ENCODE results near the gene ZFHX2. TPM values are rescaled to one million over a fixed set of nuclear protein-coding genes. Genes with fewer than 3 reads are reported as not detected.

Gene ZFHX2
- total RNA-seq, 1 donor from 2014 or later: 0.90 TPM

DNA sequence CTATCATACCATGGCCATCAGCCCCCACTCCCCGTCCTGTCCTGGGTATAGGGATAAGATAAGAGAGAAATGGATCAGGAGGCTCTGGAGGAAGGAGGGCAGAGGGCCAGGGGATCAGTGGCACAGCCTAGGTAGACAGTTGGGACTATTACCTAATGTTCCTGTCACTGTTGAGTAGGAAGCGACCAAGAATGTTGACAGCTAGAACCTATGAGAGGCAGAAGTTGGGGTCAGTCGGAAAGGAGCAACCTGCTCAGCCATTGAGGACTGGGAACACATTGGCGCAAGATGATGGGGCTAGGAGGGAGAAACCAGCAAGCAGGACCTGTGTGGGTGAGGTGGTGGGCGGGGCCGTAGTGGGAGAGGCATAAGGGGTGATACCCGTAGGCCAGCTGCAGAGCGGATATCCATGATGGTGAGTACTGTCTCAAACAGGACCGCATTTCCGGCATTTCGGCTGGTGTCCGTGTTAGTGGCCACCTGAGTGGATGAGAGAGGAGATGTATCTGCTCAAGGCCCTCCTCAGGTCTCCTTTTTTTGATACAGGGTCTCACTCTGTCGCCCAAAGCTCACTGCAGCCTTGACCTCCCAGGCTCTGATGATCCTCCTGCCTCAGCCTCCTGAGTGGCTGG lies 12.7 kb upstream of the ZFHX2 start:
- Histone ChIP-seq H3F3A (ENCODE audit: low read depth) (peaks cover 33% of the 10 kb centered on the region), H3K9me3 (ENCODE audit: low read depth) (no peaks in the 10 kb centered on the region), H3K9ac (no peak overlapping the region), H3K4me2 (no peak overlapping the region), H3K79me2 (ENCODE audit: low read depth) (peaks cover 10% of the 10 kb centered on the region), H2AFZ (replicated peaks) (no peak overlapping the region), H3K36me3 (no peaks in the 10 kb centered on the region), H4K20me1 (ENCODE audit: low read depth) (peaks cover 8% of the 10 kb centered on the region), H3K4me3 (no peak overlapping the region), H3K27me3 (no peaks in the 10 kb centered on the region), H3K4me1 (peaks cover 22% of the 10 kb centered on the region), H3K27ac (no peak overlapping the region)
- no peak for DNase-seq (ENCODE audit: low spot score)
- Mint-ChIP-seq H3K36me3 (peaks cover 3% of the 10 kb centered on the region), H3K4me1 (peaks cover 28% of the 10 kb centered on the region), H3K4me3 (peak overlapping the region; percentile 10), H3K9me3 (no peaks in the 10 kb centered on the region), H3K27ac (no peak overlapping the region), H3K27me3 (ENCODE audit: insufficient read depth, low read depth) (peaks cover 14% of the 10 kb centered on the region)
- TF ChIP-seq EZH2 (IDR thresholded peaks at IDR 0.05) (no peak), EZH2phosphoT487 (IDR thresholded peaks at IDR 0.05) (no peak)
- TF ChIP-seq, protein P1, sequence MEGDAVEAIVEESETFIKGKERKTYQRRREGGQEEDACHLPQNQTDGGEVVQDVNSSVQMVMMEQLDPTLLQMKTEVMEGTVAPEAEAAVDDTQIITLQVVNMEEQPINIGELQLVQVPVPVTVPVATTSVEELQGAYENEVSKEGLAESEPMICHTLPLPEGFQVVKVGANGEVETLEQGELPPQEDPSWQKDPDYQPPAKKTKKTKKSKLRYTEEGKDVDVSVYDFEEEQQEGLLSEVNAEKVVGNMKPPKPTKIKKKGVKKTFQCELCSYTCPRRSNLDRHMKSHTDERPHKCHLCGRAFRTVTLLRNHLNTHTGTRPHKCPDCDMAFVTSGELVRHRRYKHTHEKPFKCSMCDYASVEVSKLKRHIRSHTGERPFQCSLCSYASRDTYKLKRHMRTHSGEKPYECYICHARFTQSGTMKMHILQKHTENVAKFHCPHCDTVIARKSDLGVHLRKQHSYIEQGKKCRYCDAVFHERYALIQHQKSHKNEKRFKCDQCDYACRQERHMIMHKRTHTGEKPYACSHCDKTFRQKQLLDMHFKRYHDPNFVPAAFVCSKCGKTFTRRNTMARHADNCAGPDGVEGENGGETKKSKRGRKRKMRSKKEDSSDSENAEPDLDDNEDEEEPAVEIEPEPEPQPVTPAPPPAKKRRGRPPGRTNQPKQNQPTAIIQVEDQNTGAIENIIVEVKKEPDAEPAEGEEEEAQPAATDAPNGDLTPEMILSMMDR (IDR thresholded peaks at IDR 0.05): no peak

- TF ChIP-seq EZH2phosphoT487 (IDR thresholded peaks at IDR 0.05) (no peak), EZH2 (IDR thresholded peaks at IDR 0.05) (no peak)
- TF ChIP-seq, protein P1 (IDR thresholded peaks at IDR 0.05): no peak
- Histone ChIP-seq H3K9ac (no peak overlapping the region), H3K27ac (no peak overlapping the region), H3K4me2 (no peak overlapping the region), H3K4me3 (no peak overlapping the region), H3F3A (ENCODE audit: low read depth) (peaks cover 33% of the 10 kb centered on the region), H3K36me3 (no peaks in the 10 kb centered on the region), H3K79me2 (ENCODE audit: low read depth) (peaks cover 10% of the 10 kb centered on the region), H2AFZ (replicated peaks) (no peak overlapping the region), H3K4me1 (peaks cover 18% of the 10 kb centered on the region), H4K20me1 (ENCODE audit: low read depth) (peaks cover 5% of the 10 kb centered on the region), H3K9me3 (ENCODE audit: low read depth) (no peaks in the 10 kb centered on the region), H3K27me3 (no peaks in the 10 kb centered on the region)
- Mint-ChIP-seq H3K27ac (no peak overlapping the region), H3K36me3 (peaks cover 3% of the 10 kb centered on the region), H3K9me3 (no peaks in the 10 kb centered on the region), H3K27me3 (ENCODE audit: insufficient read depth, low read depth) (peaks cover 14% of the 10 kb centered on the region), H3K4me3 (peak overlapping the region; percentile 10), H3K4me1 (peaks cover 22% of the 10 kb centered on the region)
- DNase-seq (ENCODE audit: low spot score): no peak
These were observed 12.1 kb upstream of the ZFHX2 start for GRCh38 chr14:23563473-23564180.

- TF ChIP-seq, protein P1 (IDR thresholded peaks at IDR 0.05): peak; percentile 92
- no peak for TF ChIP-seq EZH2 (IDR thresholded peaks at IDR 0.05)
- H3K36me3 ChIP-seq: no peaks in the 10 kb centered on the region
- H3K4me2 ChIP-seq: no peak overlapping the region
- H3K36me3 Mint-ChIP-seq: peaks cover 3% of the 10 kb centered on the region
- H3K27ac ChIP-seq: no peak overlapping the region
- no peak overlapping the region for H3K27ac Mint-ChIP-seq
- H3K9me3 ChIP-seq (ENCODE audit: low read depth): no peaks in the 10 kb centered on the region
- H3K27me3 Mint-ChIP-seq (ENCODE audit: insufficient read depth, low read depth): peaks cover 12% of the 10 kb centered on the region
- H3K27me3 ChIP-seq: no peaks in the 10 kb centered on the region
- H3K4me3 Mint-ChIP-seq: no peak overlapping the region
- DNase-seq (ENCODE audit: low spot score): peak; percentile 81
- peaks cover 31% of the 10 kb centered on the region for H3F3A ChIP-seq (ENCODE audit: low read depth)
- H3K9me3 Mint-ChIP-seq: no peaks in the 10 kb centered on the region
- H4K20me1 ChIP-seq (ENCODE audit: low read depth): peaks cover 5% of the 10 kb centered on the region
- no peak overlapping the region for H3K9ac ChIP-seq
- H3K4me1 Mint-ChIP-seq: peaks cover 18% of the 10 kb centered on the region
- peaks cover 10% of the 10 kb centered on the region for H3K79me2 ChIP-seq (ENCODE audit: low read depth)
- H3K4me1 ChIP-seq: peaks cover 11% of the 10 kb centered on the region
- H2AFZ ChIP-seq (replicated peaks): no peak overlapping the region
- H3K4me3 ChIP-seq: no peak overlapping the region
These were observed 11.4 kb upstream of the ZFHX2 start for GRCh38 chr14:23562822-23563472.

Measured in neural progenitor cell (in vitro differentiated cells).